GM23338 (cell line): Measurements from ENCODE around the gene CLUH. TPM values are rescaled to one million over a fixed set of nuclear protein-coding genes. Genes with fewer than 3 reads are reported as not detected.

ENCODE experiments used
- ATAC-seq: fragments of 200-7000 bp; cut with Tn5 transposase; 3 replicates; pipeline ENCODE4 v1.9.1; 2020
- DNase-seq: peaks from one replicate; pipeline ENCODE4 v3.0.0-alpha.2; 2015; ENCODE audit warnings: low spot score
- H2AFZ ChIP-seq: fragments of 200-600 bp; sonication (generic); 2 replicates; pipeline ENCODE4 v1.8.0; 2016; ENCODE audit warnings: antibody characterized with exemption, mild to moderate bottlenecking, moderate library complexity
- H3F3A ChIP-seq: fragments of 200-600 bp; sonication (generic); replicated peaks from 2 replicates; pipeline ENCODE4 v1.8.0; 2017; ENCODE audit warnings: antibody characterized with exemption, mixed run types, low read depth
- H3K27ac ChIP-seq: fragments of 200-600 bp; sonication (generic); 2 replicates; pipeline ENCODE4 v1.6.1; 2016; ENCODE audit warnings: low read depth
- H3K27me3 ChIP-seq: fragments of 200-600 bp; sonication (generic); 2 replicates; pipeline ENCODE4 v1.8.0; 2016; ENCODE audit warnings: mild to moderate bottlenecking, mixed run types, moderate library complexity; ENCODE audit not compliant: insufficient read depth
- H3K36me3 ChIP-seq: fragments of 200-600 bp; sonication (generic); 2 replicates; pipeline ENCODE4 v1.8.0; 2016; ENCODE audit warnings: mild to moderate bottlenecking; ENCODE audit not compliant: insufficient read depth
- H3K4me1 ChIP-seq: fragments of 200-600 bp; sonication (generic); 2 replicates; pipeline ENCODE4 v1.8.0; 2016; ENCODE audit warnings: mild to moderate bottlenecking, moderate library complexity; ENCODE audit not compliant: insufficient read depth
- H3K4me2 ChIP-seq: fragments of 200-600 bp; sonication (generic); 2 replicates; pipeline ENCODE4 v1.7.1; 2017; ENCODE audit warnings: mixed run types
- H3K4me3 ChIP-seq: fragments of 200-600 bp; sonication (generic); 2 replicates; pipeline ENCODE4 v1.6.1; 2016; ENCODE audit warnings: mixed run types
- H3K79me2 ChIP-seq: fragments of 200-600 bp; sonication (generic); replicated peaks from 2 replicates; pipeline ENCODE4 v1.8.0; 2017; ENCODE audit warnings: mild to moderate bottlenecking; ENCODE audit not compliant: insufficient read depth
- H3K9me2 ChIP-seq: fragments of 200-600 bp; sonication (generic); 2 replicates; pipeline ENCODE4 v1.8.0; 2017; ENCODE audit not compliant: insufficient read depth
- H4K20me1 ChIP-seq: fragments of 200-600 bp; sonication (generic); replicated peaks from 2 replicates; pipeline ENCODE4 v1.8.0; 2017; ENCODE audit warnings: mild to moderate bottlenecking; ENCODE audit not compliant: insufficient read depth
- H3K27ac Mint-ChIP-seq: 2 replicates; pipeline ENCODE4 v1.8.0; 2020; ENCODE audit warnings: inconsistent platforms, mild to moderate bottlenecking, moderate library complexity, mixed read lengths
- H3K27me3 Mint-ChIP-seq: 3 replicates; pipeline ENCODE4 v1.8.0; 2022; ENCODE audit warnings: low read depth, mild to moderate bottlenecking, moderate library complexity, mixed read lengths, inconsistent platforms; ENCODE audit not compliant: insufficient read depth, poor library complexity
- H3K36me3 Mint-ChIP-seq: 3 replicates; pipeline ENCODE4 v1.8.0; 2021; ENCODE audit warnings: low read depth, mild to moderate bottlenecking, inconsistent platforms, moderate library complexity, mixed read lengths
- H3K4me1 Mint-ChIP-seq: 3 replicates; pipeline ENCODE4 v1.8.0; 2020; ENCODE audit warnings: mild to moderate bottlenecking, inconsistent platforms, mixed read lengths
- H3K4me3 Mint-ChIP-seq: 3 replicates; pipeline ENCODE4 v1.8.0; 2021; ENCODE audit warnings: moderate library complexity, mild to moderate bottlenecking, inconsistent platforms, mixed read lengths
- H3K9me3 Mint-ChIP-seq: 3 replicates; pipeline ENCODE4 v1.8.0; 2020; ENCODE audit warnings: moderate library complexity, mild to moderate bottlenecking, inconsistent platforms, mixed read lengths
- CREB1 ChIP-seq: fragments of 250-450 bp; sonication (Bioruptor Pico); IDR thresholded peaks from 2 replicates; pipeline ENCODE4 v1.5.0; 2020; ENCODE audit warnings: low read depth, mild to moderate bottlenecking, moderate library complexity
- CTCF ChIP-seq, 2 experiments: fragments of 200-600 bp in 1 of 2; sonication (generic) in 1 of 2; conservative IDR thresholded peaks; 2 replicates each; pipeline versions ENCODE4 v1.5.1 to v1.6.1; 2016 to 2017; ENCODE audit warnings: antibody characterized with exemption in 2 of 2, low read depth in 2 of 2, mild to moderate bottlenecking in 2 of 2, moderate library complexity in 1 of 2
- ETS1 ChIP-seq: IDR thresholded peaks from 2 replicates; pipeline ENCODE4 v1.6.1; 2016; ENCODE audit warnings: antibody characterized with exemption
- EZH2 ChIP-seq: fragments of 200-600 bp; sonication (generic); IDR thresholded peaks from one replicate; pipeline ENCODE4 v1.8.0; 2017; ENCODE audit warnings: antibody characterized with exemption, mild to moderate bottlenecking, low read depth; ENCODE audit not compliant: unreplicated experiment
- EZH2phosphoT487 ChIP-seq: fragments of 200-600 bp; sonication (generic); IDR thresholded peaks from one replicate; pipeline ENCODE4 v1.8.1; 2018; ENCODE audit warnings: antibody characterized with exemption; ENCODE audit not compliant: unreplicated experiment
- JUNB ChIP-seq: IDR thresholded peaks from one replicate; pipeline ENCODE4 v1.6.1; 2016; ENCODE audit warnings: antibody characterized with exemption; ENCODE audit not compliant: unreplicated experiment
- NANOG ChIP-seq: IDR thresholded peaks from 2 replicates; pipeline ENCODE4 v1.6.1; 2016; ENCODE audit warnings: antibody characterized with exemption, borderline replicate concordance
- POLR2AphosphoS5 ChIP-seq: IDR thresholded peaks from 2 replicates; pipeline ENCODE4 v1.6.1; 2016; ENCODE audit warnings: antibody characterized with exemption, low read depth
- REST ChIP-seq: IDR thresholded peaks from one replicate; pipeline ENCODE4 v1.6.1; 2018; ENCODE audit warnings: antibody characterized with exemption; ENCODE audit not compliant: unreplicated experiment
- STAT1 ChIP-seq: IDR thresholded peaks from one replicate; pipeline ENCODE4 v1.6.1; 2016; ENCODE audit warnings: antibody characterized with exemption; ENCODE audit not compliant: unreplicated experiment
- ZNF114 ChIP-seq: fragments of 250-450 bp; sonication (Bioruptor Pico); IDR thresholded peaks from 2 replicates; pipeline ENCODE4 v1.5.0; 2020; ENCODE audit warnings: mild to moderate bottlenecking, moderate library complexity
- ZNF331 ChIP-seq: fragments of 250-450 bp; sonication (Bioruptor Pico); IDR thresholded peaks from 2 replicates; pipeline ENCODE4 v1.5.0; 2020; ENCODE audit warnings: low read depth, mild to moderate bottlenecking, moderate library complexity
- polyA plus RNA-seq: library from polyadenylated mRNA; unstranded; fragments of >200 nt; fragmentation: Nextera tagmentation; extraction: Ambion mirVana; gene quantifications from 2 replicates; pipeline ENCODE4 v1.2.1, GENCODE V29; 2016
- total RNA-seq: library from RNA; depleted of rRNA; stranded (reverse); fragments of >200 nt; shearing (Covaris generic); gene quantifications from 2 replicates; pipeline ENCODE4 v1.2.3, GENCODE V29; 2014
- TF ChIP-seq, protein P1 (sequence below): fragments of 250-450 bp; sonication (Bioruptor Pico); IDR thresholded peaks from 2 replicates; pipeline ENCODE4 v1.5.0; 2020; ENCODE audit warnings: mild to moderate bottlenecking, moderate library complexity

The CLUH gene
- total and polyA plus RNA-seq, 2 experiments from 2014 or later = 23.5 to 90.0 TPM

DNA sequence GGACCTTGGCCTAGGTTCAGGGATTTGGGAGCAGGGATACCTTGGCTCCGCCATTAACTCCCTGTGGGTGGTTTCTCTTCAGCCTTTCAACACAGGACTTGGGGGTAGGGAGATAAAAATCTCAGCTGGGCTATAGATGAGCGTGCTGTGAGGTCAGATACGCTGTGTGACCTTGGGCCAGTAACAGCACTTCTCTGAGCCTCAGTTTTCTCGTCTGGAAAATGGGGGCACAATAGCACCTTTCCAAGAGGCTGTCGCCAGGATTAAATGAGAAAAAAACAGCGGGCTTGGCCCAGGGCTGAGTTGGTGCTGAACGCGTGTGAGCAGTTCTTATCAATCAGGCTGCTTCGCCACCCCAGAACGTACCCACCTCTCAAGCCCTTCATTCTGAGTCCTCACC is 20.2 kb upstream of the CLUH start:
- H3K4me1 Mint-ChIP-seq = no peaks in the 10 kb centered on the region; the same call in 2 of the 3 replicates
- Histone ChIP-seq H3F3A (no peaks in the 10 kb centered on the region), H2AFZ (no peak overlapping the region), H4K20me1 (no peaks in the 10 kb centered on the region; the same call in 1 of the 2 replicates), H3K4me1 (no peaks in the 10 kb centered on the region), H3K4me3 (no peak overlapping the region), H3K79me2 (no peaks in the 10 kb centered on the region), H3K4me2 (no peak overlapping the region), H3K36me3 (no peaks in the 10 kb centered on the region), H3K9me2 (no peaks in the 10 kb centered on the region), H3K27me3 (no peaks in the 10 kb centered on the region), H3K27ac (no peak overlapping the region)
- no peak overlapping the region for H3K27ac Mint-ChIP-seq
- no peak for DNase-seq
- H3K27me3 Mint-ChIP-seq = no peaks in the 10 kb centered on the region
- no peak for ATAC-seq
- H3K9me3 Mint-ChIP-seq = no peaks in the 10 kb centered on the region; the same call in 2 of the 3 replicates
- no peak overlapping the region for H3K4me3 Mint-ChIP-seq
- H3K36me3 Mint-ChIP-seq = peaks cover 15% of the 10 kb centered on the region
- TF ChIP-seq POLR2AphosphoS5 (no peak), EZH2phosphoT487 (no peak), JUNB (no peak), EZH2 (no peak), CTCF (conservative IDR thresholded peaks at IDR 0.05; ENCODE audit: low read depth in 2 of 2) (no peak), ZNF331 (CRISPR knock-in tag) (no peak), NANOG (no peak), ZNF114 (CRISPR knock-in tag) (no peak), REST (no peak), STAT1 (no peak), ETS1 (no peak), CREB1 (CRISPR knock-in tag) (no peak)
- TF ChIP-seq, protein P1, sequence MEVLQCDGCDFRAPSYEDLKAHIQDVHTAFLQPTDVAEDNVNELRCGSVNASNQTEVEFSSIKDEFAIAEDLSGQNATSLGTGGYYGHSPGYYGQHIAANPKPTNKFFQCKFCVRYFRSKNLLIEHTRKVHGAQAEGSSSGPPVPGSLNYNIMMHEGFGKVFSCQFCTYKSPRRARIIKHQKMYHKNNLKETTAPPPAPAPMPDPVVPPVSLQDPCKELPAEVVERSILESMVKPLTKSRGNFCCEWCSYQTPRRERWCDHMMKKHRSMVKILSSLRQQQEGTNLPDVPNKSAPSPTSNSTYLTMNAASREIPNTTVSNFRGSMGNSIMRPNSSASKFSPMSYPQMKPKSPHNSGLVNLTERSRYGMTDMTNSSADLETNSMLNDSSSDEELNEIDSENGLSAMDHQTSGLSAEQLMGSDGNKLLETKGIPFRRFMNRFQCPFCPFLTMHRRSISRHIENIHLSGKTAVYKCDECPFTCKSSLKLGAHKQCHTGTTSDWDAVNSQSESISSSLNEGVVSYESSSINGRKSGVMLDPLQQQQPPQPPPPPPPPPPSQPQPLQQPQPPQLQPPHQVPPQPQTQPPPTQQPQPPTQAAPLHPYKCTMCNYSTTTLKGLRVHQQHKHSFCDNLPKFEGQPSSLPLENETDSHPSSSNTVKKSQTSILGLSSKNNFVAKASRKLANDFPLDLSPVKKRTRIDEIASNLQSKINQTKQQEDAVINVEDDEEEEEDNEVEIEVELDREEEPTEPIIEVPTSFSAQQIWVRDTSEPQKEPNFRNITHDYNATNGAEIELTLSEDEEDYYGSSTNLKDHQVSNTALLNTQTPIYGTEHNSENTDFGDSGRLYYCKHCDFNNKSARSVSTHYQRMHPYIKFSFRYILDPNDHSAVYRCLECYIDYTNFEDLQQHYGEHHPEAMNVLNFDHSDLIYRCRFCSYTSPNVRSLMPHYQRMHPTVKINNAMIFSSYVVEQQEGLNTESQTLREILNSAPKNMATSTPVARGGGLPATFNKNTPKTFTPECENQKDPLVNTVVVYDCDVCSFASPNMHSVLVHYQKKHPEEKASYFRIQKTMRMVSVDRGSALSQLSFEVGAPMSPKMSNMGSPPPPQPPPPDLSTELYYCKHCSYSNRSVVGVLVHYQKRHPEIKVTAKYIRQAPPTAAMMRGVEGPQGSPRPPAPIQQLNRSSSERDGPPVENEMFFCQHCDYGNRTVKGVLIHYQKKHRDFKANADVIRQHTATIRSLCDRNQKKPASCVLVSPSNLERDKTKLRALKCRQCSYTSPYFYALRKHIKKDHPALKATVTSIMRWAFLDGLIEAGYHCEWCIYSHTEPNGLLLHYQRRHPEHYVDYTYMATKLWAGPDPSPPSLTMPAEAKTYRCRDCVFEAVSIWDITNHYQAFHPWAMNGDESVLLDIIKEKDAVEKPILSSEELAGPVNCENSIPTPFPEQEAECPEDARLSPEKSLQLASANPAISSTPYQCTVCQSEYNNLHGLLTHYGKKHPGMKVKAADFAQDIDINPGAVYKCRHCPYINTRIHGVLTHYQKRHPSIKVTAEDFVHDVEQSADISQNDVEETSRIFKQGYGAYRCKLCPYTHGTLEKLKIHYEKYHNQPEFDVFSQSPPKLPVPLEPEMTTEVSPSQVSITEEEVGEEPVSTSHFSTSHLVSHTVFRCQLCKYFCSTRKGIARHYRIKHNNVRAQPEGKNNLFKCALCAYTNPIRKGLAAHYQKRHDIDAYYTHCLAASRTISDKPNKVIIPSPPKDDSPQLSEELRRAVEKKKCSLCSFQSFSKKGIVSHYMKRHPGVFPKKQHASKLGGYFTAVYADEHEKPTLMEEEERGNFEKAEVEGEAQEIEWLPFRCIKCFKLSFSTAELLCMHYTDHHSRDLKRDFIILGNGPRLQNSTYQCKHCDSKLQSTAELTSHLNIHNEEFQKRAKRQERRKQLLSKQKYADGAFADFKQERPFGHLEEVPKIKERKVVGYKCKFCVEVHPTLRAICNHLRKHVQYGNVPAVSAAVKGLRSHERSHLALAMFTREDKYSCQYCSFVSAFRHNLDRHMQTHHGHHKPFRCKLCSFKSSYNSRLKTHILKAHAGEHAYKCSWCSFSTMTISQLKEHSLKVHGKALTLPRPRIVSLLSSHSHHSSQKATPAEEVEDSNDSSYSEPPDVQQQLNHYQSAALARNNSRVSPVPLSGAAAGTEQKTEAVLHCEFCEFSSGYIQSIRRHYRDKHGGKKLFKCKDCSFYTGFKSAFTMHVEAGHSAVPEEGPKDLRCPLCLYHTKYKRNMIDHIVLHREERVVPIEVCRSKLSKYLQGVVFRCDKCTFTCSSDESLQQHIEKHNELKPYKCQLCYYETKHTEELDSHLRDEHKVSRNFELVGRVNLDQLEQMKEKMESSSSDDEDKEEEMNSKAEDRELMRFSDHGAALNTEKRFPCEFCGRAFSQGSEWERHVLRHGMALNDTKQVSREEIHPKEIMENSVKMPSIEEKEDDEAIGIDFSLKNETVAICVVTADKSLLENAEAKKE (CRISPR knock-in tag) = no peak
